ENCODE measurements around the gene PI4KB. TPM values are rescaled to one million over a fixed set of nuclear protein-coding genes. Genes with fewer than 3 reads are reported as not detected.
"Not testable (repeated sequence)": the region's sequence is repeated elsewhere in the genome, so short reads cannot be mapped to it uniquely, and the experiment has no call there.

Gene PI4KB
- total RNA-seq, 2 experiments from 2014 or later: 54.7 to 62.9 TPM

GRCh38 chr1:151362308-151363155 is 35.3 kb upstream of the PI4KB start:
- no peaks in the 10 kb centered on the region for H3K4me1 Mint-ChIP-seq (ENCODE audit: low read depth)
- H3K36me3 Mint-ChIP-seq: peaks cover 7% of the 10 kb centered on the region
- H3K27me3 Mint-ChIP-seq: no peaks in the 10 kb centered on the region
- ChIA-PET CTCF (no interaction called here), POLR2A (no interaction called here)
- no peak overlapping the region for H3K4me3 Mint-ChIP-seq
- no peak for DNase-seq
- peaks cover 17% of the 10 kb centered on the region for H3K9me3 Mint-ChIP-seq
- H3K27ac Mint-ChIP-seq: no peak overlapping the region
- intact Hi-C loops (cut with micrococcal nuclease): no loop called here

- peaks cover 17% of the 10 kb centered on the region for H3K9me3 Mint-ChIP-seq
- intact Hi-C loops (cut with micrococcal nuclease): no loop called here
- H3K4me1 Mint-ChIP-seq (ENCODE audit: low read depth): no peaks in the 10 kb centered on the region
These were observed 34.7 kb upstream of the PI4KB start for GRCh38 chr1:151361883-151362282.

DNA sequence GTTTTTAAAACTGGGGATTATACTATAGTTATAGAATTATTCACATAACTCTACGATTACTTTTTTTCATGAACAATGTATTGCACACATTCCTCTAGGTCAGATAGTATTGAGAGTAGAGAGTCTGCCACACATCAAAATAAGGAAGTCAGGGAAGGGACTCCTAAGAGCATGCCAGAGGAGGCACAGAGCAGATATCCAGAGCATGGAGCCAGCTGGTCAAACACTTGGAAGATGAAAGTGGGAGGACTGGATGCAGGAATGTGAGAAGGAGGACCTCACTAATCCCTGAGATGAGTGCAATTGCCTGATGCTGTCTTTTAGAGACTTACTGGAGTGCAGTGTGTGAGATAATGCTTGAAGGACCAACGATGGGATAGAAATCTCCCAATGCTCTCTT is 29.5 kb upstream of the PI4KB start:
- no peaks in the 10 kb centered on the region for H3K27me3 Mint-ChIP-seq
- CTCF ChIA-PET: interaction anchor here (1.4 kb wide), 1 partner anchor 16 kb away, joined by 4 read pairs; no protein-coding TSS in a partner anchor
- POLR2A ChIA-PET: no interaction called here

More at GRCh38 chr1:151361883-151362282, 34.7 kb upstream of the PI4KB start:
- Mint-ChIP-seq H3K36me3 (peaks cover 7% of the 10 kb centered on the region), H3K4me3 (no peak overlapping the region), H3K27me3 (no peaks in the 10 kb centered on the region), H3K27ac (no peak overlapping the region)
- DNase-seq: no peak
- POLR2A ChIA-PET: no interaction called here
- CTCF ChIA-PET: no interaction called here

DNA sequence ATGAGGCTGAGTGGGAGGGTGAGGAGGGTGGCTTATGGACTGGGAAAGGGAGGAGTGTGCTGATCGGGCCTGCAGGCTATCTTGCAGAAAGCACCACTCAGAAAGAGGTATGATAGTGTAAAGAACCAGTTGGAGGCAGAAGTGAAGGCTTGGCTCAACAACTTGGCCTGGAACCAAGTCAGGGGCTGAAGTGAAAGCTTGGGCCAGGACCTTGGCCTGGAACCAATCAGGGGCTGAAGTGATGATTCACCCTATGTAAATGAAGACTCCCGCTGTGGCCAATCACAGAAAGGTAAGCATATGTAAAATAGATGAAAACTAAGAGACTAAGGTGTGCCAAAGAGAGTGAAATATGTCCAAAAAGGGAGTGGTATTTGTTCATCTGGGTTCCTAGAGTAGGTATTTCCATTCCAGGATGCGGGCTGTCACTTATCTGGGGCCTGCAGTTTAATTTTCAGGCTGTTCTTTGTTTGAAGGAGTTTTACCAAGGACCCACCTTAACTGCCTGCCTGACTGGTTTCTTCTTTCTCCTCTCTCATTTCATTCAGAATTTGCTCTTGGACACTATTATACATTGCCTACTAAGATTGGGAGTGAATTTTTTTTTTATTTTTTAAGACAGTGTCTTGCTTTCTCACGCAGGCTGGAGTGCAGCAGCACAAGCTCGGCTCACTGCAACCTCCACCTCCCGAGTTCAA is 25.0 kb upstream of the PI4KB start:
- POLR2A ChIA-PET: no interaction called here
- peaks cover 10% of the 10 kb centered on the region for H3K4me1 Mint-ChIP-seq (ENCODE audit: low read depth)
- CTCF ChIA-PET: interaction anchor here (1.5 to 4.6 kb wide), 3 partner anchors 12 to 51 kb away, joined by 4 to 31 read pairs (median 7); no protein-coding TSS in a partner anchor
- no peak for DNase-seq
- no peak overlapping the region for H3K27ac Mint-ChIP-seq
- no peaks in the 10 kb centered on the region for H3K9me3 Mint-ChIP-seq
- H3K27me3 Mint-ChIP-seq: no peaks in the 10 kb centered on the region
- H3K4me3 Mint-ChIP-seq: no peak overlapping the region
- no peaks in the 10 kb centered on the region for H3K36me3 Mint-ChIP-seq
- intact Hi-C loops (cut with micrococcal nuclease): no loop called here

More for the DNA sequence above, 29.5 kb upstream of the PI4KB start:
- intact Hi-C loops (cut with micrococcal nuclease): no loop called here
- no peaks in the 10 kb centered on the region for H3K4me1 Mint-ChIP-seq (ENCODE audit: low read depth)
- DNase-seq: no peak
- H3K4me3 Mint-ChIP-seq: no peak overlapping the region
- no peaks in the 10 kb centered on the region for H3K36me3 Mint-ChIP-seq
- H3K9me3 Mint-ChIP-seq: peaks cover under 1% of the 10 kb centered on the region
- no peak overlapping the region for H3K27ac Mint-ChIP-seq

GRCh38 chr1:151350323-151350722 is 23.1 kb upstream of the PI4KB start:
- H3K4me3 Mint-ChIP-seq; POLR2A ChIA-PET; H3K27me3 Mint-ChIP-seq; H3K9me3 Mint-ChIP-seq; intact Hi-C loops (cut with micrococcal nuclease); H3K27ac Mint-ChIP-seq; H3K36me3 Mint-ChIP-seq; DNase-seq: not testable (repeated sequence)
- H3K4me1 Mint-ChIP-seq (ENCODE audit: low read depth): peaks cover 22% of the 10 kb centered on the region
- CTCF ChIA-PET: interaction anchor here (2.2 to 4.6 kb wide), 2 partner anchors 10 to 49 kb away, joined by 7 to 31 read pairs; no protein-coding TSS in a partner anchor

DNA sequence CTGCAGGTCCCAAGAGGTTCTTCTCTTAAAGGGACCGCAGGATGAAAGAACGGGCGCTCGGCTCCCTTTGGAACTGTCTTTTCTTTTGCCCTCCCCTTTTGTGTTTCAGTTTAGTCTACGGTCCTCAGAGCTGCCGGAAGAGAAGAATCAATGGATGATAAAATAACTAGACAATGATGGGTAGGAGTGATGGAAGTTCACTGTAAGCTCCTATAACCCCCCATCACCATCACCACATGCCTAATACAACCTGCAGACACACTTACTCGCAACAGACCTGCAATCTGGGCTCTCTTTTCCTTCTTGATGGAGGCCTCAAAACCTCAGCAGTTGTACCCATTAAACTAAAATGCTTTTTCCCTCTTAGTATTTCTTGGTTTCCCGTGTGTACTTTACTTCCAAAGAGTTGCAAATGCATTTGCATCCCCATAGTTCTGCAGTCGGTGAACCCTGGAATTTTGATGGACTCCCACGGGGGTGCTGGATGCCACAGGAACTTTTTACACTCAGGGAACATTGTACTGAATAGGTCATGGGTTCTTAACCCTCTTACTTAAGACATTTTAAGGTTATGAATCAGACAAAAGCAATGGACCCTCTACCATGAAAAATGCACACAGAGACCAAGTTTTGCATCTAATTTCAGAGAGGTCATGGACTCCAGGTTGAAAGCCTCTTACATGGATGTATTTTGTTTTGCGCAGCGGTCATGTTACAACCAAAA is 20.5 kb upstream of the PI4KB start:
- DNase-seq: no peak
- Mint-ChIP-seq H3K27me3 (no peaks in the 10 kb centered on the region), H3K4me3 (peak overlapping the region; percentile 89), H3K36me3 (peaks cover 11% of the 10 kb centered on the region), H3K4me1 (ENCODE audit: low read depth) (peaks cover 32% of the 10 kb centered on the region), H3K9me3 (no peaks in the 10 kb centered on the region), H3K27ac (peak overlapping the region; percentile 92)
- ChIA-PET CTCF (interaction anchor here (0.6 to 1.0 kb wide), 3 partner anchors 20 to 192 kb away, joined by 3 read pairs; partner anchors contain the start of gene PI4KB), POLR2A (interaction anchor here (0.6 to 1.1 kb wide), 3 partner anchors 20 to 66 kb away, joined by 3 read pairs; partner anchors contain the start of gene PI4KB)
- intact Hi-C loops (cut with micrococcal nuclease): loop anchor here (1.0 to 10.0 kb wide), 8 partner anchors 20 to 485 kb away; partner anchors contain the start of genes MRPL9, PI4KB, PIP5K1A and POGZ

GRCh38 chr1:151346769-151347522 is 19.7 kb upstream of the PI4KB start, which contains the start of gene RFX5:
Gene RFX5 (minus strand): TSS chr1:151347252. CDS start chr1:151346320, 932 bp downstream.
- Mint-ChIP-seq H3K27me3 (no peaks in the 10 kb centered on the region), H3K4me1 (ENCODE audit: low read depth) (peaks cover 32% of the 10 kb centered on the region), H3K9me3 (no peaks in the 10 kb centered on the region), H3K4me3 (peak within 1 kb of the TSS; percentile 89), H3K36me3 (peaks cover 12% of the 10 kb centered on the region), H3K27ac (peak within 1 kb of the TSS; percentile 92)
- POLR2A ChIA-PET: interaction anchor here (1.0 to 1.1 kb wide), 2 partner anchors 19 to 65 kb away, joined by 3 read pairs; partner anchors contain the start of gene PI4KB
- intact Hi-C loops (cut with micrococcal nuclease): loop anchor here (1.0 to 10.0 kb wide), 8 partner anchors 20 to 485 kb away; partner anchors contain the start of genes MRPL9, PI4KB, PIP5K1A and POGZ
- CTCF ChIA-PET: interaction anchor here (0.9 to 1.0 kb wide), 2 partner anchors 19 to 46 kb away, joined by 3 read pairs; partner anchors contain the start of gene PI4KB
- peak; percentile 97 for DNase-seq

DNA sequence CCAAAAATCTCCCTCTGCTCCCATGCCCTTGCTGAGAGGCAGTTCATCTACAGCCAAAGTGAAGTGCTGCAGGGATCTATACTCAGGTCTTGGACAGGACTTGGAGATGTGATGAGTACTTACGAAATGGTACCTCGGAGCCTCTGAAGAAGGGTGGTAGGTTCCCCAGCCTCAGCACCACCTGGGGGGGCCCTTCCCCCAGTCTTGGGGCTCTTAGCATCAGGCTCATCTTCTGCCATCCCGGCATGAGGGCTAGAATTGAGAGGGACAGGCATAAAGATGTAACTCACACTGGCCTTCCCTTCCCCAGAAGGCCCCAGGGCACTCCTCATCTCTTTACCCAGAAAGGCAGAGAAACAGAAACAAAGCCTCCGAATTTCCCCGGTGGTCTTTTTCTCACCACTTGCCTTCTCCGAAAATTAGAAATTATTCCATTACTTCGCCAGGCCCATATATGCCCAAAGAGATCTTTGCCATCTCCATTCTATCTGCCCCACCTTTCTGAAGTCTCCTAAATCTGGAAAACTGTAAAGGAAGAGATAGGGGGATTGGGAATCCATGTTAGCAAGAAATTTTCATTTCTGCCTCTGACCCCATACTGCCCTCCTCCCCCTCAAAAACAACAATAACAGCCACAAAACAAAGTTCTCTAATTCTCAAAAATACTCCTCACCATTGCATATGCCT is 19.0 kb upstream of the PI4KB start:
- Mint-ChIP-seq H3K4me1 (ENCODE audit: low read depth) (peaks cover 32% of the 10 kb centered on the region), H3K27ac (peak overlapping the region; percentile 92), H3K27me3 (no peaks in the 10 kb centered on the region), H3K9me3 (no peaks in the 10 kb centered on the region), H3K4me3 (peak overlapping the region; percentile 89), H3K36me3 (peaks cover 12% of the 10 kb centered on the region)
- intact Hi-C loops (cut with micrococcal nuclease): loop anchor here (2.0 to 10.0 kb wide), 4 partner anchors 113 to 486 kb away; partner anchors contain the start of genes MRPL9, PIP5K1A, POGZ and RORC
- CTCF ChIA-PET: interaction anchor here (1.0 to 2.6 kb wide), 2 partner anchors 45 to 46 kb away, joined by 3 to 18 read pairs; no protein-coding TSS in a partner anchor
- peak; percentile 33 for DNase-seq
- POLR2A ChIA-PET: interaction anchor here (0.6 to 1.5 kb wide), 3 partner anchors 12 to 65 kb away, joined by 3 to 4 read pairs (median 4); no protein-coding TSS in a partner anchor

DNA sequence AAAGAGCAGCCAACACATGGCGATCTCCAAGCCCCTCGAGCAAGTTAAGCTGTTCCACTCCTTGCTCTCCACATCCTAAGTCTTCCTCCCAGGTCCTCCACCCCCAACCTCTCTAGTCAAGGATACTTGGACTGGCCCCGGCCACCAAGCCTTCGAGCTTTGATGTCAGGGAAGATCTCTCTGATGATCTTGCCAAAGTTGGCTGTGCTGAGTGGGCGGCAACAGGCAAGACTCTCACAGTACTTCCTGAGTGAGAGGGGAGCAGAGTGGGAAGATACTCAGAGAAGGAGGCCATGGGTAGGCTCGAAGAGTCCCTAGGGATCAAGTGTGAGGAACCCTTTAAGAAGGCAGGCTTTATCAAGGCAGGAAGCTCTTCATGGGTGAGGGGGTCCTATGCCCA is 17.1 kb upstream of the PI4KB start:
- H3K4me3 Mint-ChIP-seq: no peak overlapping the region
- ChIA-PET POLR2A (interaction anchor here (1.0 to 1.8 kb wide), 2 partner anchors 32 to 55 kb away, joined by 3 to 5 read pairs; partner anchors contain the start of gene PSMB4), CTCF (interaction anchor here (1.5 to 6.2 kb wide), 6 partner anchors 10 to 93 kb away, joined by 3 to 88 read pairs (median 6); partner anchors contain the start of gene PI4KB)
- peaks cover 40% of the 10 kb centered on the region for H3K4me1 Mint-ChIP-seq (ENCODE audit: low read depth)
- H3K36me3 Mint-ChIP-seq: peaks cover 12% of the 10 kb centered on the region
- H3K9me3 Mint-ChIP-seq: no peaks in the 10 kb centered on the region
- H3K27ac Mint-ChIP-seq: peak overlapping the region; percentile 43
- no peaks in the 10 kb centered on the region for H3K27me3 Mint-ChIP-seq
- DNase-seq: no peak
- intact Hi-C loops (cut with micrococcal nuclease): loop anchor here (10.0 kb wide), 1 partner anchor 421 kb away; the partner anchor contains the start of gene MRPL9

- H3K27ac Mint-ChIP-seq: peak overlapping the region; percentile 55
- ChIA-PET CTCF (interaction anchor here (0.6 to 6.2 kb wide), 5 partner anchors 10 to 318 kb away, joined by 3 to 88 read pairs (median 6); no protein-coding TSS in a partner anchor), POLR2A (interaction anchor here (1.8 kb wide), 1 partner anchor 32 kb away, joined by 5 read pairs; no protein-coding TSS in a partner anchor)
- H3K9me3 Mint-ChIP-seq: no peaks in the 10 kb centered on the region
- peaks cover 40% of the 10 kb centered on the region for H3K4me1 Mint-ChIP-seq (ENCODE audit: low read depth)
- DNase-seq: no peak
- H3K36me3 Mint-ChIP-seq: peaks cover 12% of the 10 kb centered on the region
- intact Hi-C loops (cut with micrococcal nuclease): loop anchor here (10.0 kb wide), 1 partner anchor 421 kb away; the partner anchor contains the start of gene MRPL9
- no peak overlapping the region for H3K4me3 Mint-ChIP-seq
- no peaks in the 10 kb centered on the region for H3K27me3 Mint-ChIP-seq
These were observed 16.4 kb upstream of the PI4KB start for GRCh38 chr1:151343587-151343986.
